NCI-H128 (cell line): ENCODE results near the gene MTUS2.
A peak's percentile ranks its signal among the peaks of the same experiment; 100 is the strongest.

Experiments
- DNase-seq: peaks from one replicate; lab custom pipeline; 2025; ENCODE audit not compliant: unreplicated experiment; lab: John Stamatoyannopoulos, UW

Gene MTUS2

DNA sequence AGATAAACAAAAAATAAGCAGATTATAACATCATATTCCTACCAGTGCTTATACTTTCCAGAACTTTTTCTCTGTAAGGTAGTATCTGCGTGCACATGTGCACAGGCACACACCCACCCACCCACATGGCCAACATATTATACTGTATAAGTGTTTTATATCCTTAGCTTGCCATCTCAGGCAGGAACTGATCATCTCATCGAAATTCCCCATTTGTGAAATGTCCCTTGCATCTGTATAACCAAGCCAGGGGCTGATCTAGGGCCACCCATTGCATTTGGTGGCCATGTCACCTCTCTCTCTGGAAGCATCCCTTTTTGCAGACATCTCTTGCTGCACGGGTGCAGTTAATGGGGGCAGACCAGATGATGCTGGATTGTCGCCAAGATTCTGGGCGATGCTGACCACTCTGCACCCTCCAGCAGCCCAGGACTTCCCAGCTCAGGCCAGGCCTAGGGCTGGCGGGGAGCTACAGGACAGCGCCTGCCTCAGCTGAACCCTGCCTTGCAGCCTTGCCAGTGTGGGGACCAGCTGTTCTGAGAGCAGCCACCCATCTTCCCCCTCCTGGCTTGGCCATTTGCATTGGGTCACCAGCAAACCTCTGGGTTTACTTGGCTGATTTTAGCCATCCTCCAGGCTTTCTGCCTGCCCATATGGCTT is 679.5 kb downstream of the MTUS2 start:
- no peak for DNase-seq

GRCh38 chr13:29500386-29500785 is 680.2 kb downstream of the MTUS2 start:
- DNase-seq, result no peak

GRCh38 chr13:29501674-29502073 is 681.5 kb downstream of the MTUS2 start:
- no peak for DNase-seq

DNA sequence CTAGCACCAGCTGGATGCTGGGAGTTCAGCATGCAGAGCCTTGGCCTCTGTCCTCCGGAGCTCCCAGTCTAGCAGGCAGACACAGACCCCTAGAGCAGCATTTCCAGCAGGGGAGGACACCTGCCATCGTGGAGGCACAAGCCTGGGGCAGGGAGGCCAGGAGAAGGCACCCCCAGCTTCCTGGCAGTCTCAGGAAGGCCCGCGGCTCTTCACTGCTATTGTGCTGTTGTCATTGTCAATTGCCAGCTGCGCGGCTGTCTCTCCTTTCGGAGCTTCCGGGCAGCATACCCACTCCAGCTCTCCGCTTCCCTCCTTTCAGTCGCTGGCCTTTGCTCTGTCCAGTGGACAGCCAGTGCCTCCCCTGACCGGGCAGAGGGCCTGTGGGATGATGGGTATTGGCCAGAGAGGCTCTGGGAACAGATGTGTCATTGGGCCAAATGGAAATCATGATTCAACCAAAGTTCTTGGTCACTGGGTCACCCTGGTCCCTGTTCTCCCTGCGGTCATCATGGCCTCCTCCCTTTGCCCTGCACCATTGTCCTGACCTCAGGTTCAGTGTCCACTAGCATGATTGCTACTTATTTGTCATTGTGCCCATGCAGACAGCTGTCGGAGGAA is 682.4 kb downstream of the MTUS2 start:
- DNase-seq, result no peak

GRCh38 chr13:29503041-29503837 is 683.1 kb downstream of the MTUS2 start:
- no peak for DNase-seq

DNA sequence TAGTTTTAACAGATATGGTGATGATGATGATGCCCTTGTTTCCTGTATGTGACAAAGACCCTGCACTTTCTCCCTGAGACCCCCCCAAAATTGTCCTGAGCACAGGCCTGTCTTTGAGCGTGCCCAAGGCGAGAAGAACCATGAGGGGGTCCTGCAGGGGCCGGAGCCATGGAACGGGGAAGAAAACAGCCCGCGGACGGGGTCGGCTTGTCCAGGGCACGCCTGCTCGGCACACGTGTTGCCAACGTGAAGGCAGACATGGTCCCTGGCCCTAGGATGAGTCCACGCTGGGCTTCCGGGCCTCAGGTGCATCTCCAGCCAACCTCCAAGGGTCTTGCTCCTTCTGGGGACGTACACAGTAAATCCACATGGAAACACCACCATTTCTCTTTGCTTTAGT is 684.6 kb downstream of the MTUS2 start:
- DNase-seq, result no peak

DNA sequence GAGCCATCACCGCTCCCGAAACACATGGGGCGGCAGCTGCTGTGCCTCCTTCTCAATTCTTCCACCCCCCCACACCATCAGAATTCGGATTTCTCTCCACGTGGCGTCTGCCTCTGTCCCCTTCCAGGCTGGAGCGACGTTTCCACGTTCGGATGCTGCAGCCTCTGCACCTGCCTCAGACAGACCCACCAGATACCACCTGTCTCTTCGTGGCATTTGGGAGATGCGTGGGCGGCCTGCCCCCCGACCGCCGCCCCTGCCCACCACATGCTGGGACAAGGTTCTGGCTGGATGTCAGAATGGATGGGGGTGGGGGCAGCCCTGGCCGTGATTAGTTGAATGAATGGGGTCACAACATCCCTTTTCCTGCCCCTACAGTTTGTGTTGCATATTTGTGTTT is 685.4 kb downstream of the MTUS2 start:
- no peak for DNase-seq

DNA sequence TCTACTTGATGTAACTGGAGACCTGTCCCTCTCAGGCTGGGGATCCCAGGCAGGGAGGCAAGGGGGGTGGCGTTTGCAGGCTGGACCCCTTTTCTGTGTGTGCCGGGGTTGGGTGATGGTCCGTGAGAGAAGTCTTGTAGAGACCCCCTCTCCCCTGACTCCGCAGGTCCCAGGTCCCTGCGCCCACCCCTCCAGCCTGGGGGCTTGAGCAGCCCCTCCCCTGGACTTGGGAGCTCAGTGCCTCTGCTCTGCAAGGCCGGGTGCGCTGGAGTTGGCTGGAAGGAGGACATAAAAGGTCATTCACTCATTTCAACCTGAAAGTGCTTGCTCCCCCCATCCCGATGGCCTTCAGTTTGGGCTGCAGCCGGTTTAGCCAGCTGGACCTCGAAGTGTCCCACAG is 685.8 kb downstream of the MTUS2 start:
- DNase-seq, result no peak

DNA sequence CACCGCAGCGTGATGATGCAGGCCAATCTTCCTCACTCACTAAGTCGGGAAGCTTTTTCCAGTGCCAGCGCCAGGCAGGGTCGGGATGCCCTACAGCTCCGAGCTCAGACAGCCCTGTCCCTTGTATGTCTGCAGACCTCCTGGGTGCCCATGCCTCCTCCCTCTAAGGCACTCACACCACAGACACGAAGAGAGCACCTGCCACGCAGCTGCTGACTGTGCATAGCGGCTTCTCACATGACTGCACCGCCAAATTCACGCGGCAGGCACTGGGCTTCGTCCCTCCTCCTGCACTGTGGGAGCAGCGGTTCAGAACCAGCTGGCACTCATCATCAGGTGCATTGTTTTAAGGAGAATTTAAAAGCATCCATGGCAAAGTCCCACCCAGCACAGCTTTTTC is 687.2 kb downstream of the MTUS2 start:
- DNase-seq, result peak; percentile 75

- peak; percentile 84 for DNase-seq
Measured at GRCh38 chr13:29508130-29508875, 688.2 kb downstream of the MTUS2 start.

DNA sequence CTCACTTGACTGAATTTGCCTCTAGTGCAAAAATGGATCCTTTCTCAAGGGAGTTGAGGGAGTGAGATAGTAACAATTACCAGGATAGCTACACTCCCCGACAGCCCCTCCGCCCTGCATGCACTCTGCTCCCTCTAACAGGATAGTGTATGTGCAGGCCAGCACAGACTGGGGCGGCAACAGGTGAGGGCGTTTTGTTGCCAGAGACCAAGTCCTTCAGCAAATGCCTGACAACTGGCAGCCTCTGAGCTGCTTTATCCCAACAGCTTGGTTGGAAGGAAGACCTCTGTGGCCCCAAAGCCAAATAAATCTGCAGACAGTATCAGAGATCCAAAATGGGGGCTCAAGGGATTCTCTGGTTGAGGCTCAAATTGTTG is 688.7 kb downstream of the MTUS2 start:
- no peak for DNase-seq

- DNase-seq, result no peak
Measured at GRCh38 chr13:29509999-29510589, 690.0 kb downstream of the MTUS2 start.

DNA sequence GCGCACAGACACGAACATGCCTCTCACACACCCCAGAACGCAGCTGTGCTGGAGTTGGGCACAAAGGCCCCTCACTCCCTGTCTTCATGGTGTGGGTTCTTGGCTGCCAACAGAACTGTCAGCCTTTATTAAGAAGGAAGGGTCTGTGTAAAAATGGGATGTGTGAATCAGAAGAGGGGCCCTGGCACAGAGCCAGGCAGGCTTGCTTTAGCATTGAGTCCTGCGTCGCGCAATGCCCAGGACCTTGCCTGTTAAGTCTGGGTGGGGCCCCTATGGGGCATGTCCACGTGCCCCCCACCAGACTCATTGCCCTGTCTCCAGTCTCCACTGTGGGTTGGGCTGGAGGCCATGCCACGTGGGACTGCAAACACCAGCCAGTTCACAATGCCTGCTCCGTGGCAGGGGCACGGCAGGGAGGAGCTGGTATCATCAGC is 690.5 kb downstream of the MTUS2 start:
- DNase-seq, result no peak

DNA sequence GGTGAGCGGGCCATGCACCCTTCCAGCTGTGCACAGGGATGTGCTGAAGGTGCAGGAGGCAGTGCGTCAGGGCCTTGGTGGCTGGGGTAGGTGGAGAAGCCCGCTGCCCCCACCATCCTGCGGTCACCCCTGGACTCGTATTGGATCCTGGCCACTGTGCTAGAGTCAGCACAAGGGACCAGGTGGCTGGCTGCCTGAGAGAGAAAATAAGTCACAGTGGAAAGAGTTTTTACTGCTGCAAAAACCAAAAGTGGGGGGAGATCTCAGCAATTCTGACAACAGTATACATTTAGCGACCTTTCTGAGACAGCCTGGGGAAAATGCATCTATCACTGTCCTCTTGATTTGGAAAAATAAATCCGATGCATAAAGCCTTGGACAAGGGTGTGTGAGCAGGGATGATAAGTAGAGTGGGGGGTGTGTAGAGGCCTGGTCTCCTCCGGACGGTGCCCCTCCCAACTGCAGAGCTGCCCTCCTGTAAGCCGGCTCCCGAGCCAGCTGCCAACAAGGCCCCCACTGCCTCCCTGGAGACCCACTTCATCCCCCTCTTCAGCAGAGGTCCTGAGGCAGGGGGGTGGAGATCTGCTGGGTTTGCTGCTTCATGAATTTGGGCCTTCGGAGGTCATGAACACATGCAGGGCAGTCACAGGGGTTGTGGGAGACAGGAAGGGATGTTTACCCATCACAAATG is 691.1 kb downstream of the MTUS2 start:
- no peak for DNase-seq

GRCh38 chr13:29511980-29512379 is 691.8 kb downstream of the MTUS2 start:
- no peak for DNase-seq

DNA sequence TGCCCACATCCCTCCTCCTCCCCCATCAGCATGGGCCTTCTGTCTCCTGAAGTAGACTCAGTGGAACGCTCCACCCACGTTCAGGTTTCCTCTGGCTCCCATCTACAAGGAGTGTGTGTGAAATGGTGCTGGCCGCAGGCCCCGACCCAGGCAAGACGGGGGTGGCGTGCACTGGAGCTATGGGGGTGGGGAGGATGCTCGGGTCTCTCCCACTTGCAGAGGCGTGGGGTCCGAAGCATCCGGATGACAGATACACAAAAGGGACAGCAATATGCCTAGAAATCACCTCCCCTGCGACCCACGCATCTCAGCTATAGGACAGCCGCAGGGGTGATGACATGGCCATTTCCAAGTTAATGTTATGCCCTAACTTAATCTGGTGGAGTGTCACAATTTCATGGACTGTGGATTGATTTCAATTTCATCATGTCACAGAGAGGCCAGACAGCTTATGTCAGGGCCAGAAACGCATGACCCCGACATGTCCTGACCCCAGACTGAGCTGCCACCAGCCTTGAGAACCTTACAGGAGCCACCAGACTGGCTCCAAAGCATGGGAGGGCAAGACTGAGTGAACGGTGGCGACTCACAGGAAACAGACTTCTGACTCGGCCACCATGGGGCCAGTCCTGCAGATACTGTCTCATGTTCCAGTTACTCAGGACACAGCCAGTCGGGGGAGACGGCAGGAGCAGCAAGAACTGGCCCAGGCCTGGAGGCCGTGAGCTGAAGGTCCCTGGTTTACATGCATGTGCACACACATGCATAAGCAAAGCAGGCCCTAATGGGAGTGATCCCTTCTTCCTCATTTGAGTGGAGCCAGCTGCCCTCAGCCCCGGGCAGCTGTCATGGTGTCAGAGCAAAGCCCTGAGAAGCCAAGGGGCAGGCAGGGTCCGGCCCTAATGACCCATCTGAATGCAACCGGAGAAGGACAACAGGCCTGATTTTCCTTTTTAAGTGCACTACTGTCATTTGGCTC is 693.2 kb downstream of the MTUS2 start:
- no peak for DNase-seq

DNA sequence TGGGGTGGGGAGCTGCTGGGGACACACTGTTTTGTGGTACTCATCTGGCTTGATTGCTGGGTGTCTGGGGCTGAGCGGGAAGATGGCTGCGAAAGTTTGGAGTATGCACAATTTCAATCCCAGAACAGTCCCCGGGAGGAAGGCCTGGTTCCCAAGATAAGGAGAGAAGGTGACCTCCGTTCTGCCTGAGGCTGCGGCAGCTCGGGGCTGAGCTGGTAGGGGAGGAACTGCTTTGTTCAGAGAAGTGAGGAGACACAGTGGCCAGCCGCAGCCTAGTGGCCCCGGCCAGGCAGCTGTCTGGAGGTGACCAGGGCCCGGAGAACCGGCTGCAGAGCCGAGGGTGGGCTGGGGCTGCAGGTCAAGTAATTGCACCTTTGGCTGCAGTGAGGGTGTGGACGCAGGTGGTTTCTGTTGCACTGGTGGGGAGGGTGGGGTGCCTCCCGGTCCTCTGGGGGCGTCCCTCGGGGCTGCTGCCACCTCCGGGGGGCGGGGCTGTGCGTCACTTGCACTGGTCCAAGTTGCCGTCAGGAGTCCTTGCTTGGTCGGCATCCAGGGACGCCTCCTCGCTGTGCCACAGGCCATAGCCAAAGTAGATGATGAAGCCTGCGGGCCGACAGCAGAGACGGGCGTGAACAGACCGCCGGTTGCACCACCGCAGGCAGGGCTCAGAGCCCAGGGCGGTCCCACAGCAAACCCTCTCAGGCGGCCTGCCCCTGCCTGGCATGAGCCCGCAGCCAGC is 694.0 kb downstream of the MTUS2 start:
- no peak for DNase-seq

GRCh38 chr13:29514720-29515310 is 694.7 kb downstream of the MTUS2 start:
- DNase-seq, result no peak
